T-helper 22 cell (primary cell): ENCODE results near the gene TRAPPC1.
"Not testable (repeated sequence)": the region's sequence is repeated elsewhere in the genome, so short reads cannot be mapped to it uniquely, and the experiment has no call there.

Experiments used
- DNase-seq: peaks from one replicate; pipeline ENCODE4 v3.0.0-alpha.2; 2020; ENCODE audit warnings: low read depth

TRAPPC1 gene

GRCh38 chr17:7931709-7932482 is at the start of gene TRAPPC1, which contains the start of gene CNTROB:
TRAPPC1 (minus strand) TSS chr17:7931946; CDS start chr17:7931829, 117 bp downstream.
CNTROB (plus strand) TSS chr17:7932206; CDS start chr17:7933080, 874 bp downstream.
- DNase-seq = peak; percentile 99

GRCh38 chr17:7977805-7978204 is 46.1 kb upstream of the TRAPPC1 start:
- no peak for DNase-seq

GRCh38 chr17:7977039-7977438 is 45.3 kb upstream of the TRAPPC1 start:
- DNase-seq = no peak

- no peak for DNase-seq
Observed at GRCh38 chr17:7974638-7975131, 42.9 kb upstream of the TRAPPC1 start.

- DNase-seq = no peak
Observed at GRCh38 chr17:7972131-7972785, 40.5 kb upstream of the TRAPPC1 start.

- DNase-seq = no peak
Observed at GRCh38 chr17:7971651-7972050, 39.9 kb upstream of the TRAPPC1 start.

- no peak for DNase-seq
Observed at GRCh38 chr17:7969433-7969832, 37.7 kb upstream of the TRAPPC1 start.

- no peak for DNase-seq
Observed at GRCh38 chr17:7967751-7968150, 36.0 kb upstream of the TRAPPC1 start.

GRCh38 chr17:7961421-7961820 is 29.7 kb upstream of the TRAPPC1 start:
- DNase-seq = no peak

- DNase-seq = no peak
Observed at GRCh38 chr17:7959503-7960253, 27.9 kb upstream of the TRAPPC1 start.

- no peak for DNase-seq
Observed at GRCh38 chr17:7956228-7956965, 24.7 kb upstream of the TRAPPC1 start.

GRCh38 chr17:7955414-7956227 is 23.9 kb upstream of the TRAPPC1 start:
- no peak for DNase-seq

GRCh38 chr17:7953266-7953665 is 21.5 kb upstream of the TRAPPC1 start:
- not testable (repeated sequence) for DNase-seq

- no peak for DNase-seq
Observed at GRCh38 chr17:7951143-7951792, 19.5 kb upstream of the TRAPPC1 start.

GRCh38 chr17:7950578-7950977 is 18.8 kb upstream of the TRAPPC1 start:
- no peak for DNase-seq

- DNase-seq = no peak
Observed at GRCh38 chr17:7947651-7948050, 15.9 kb upstream of the TRAPPC1 start.

- no peak for DNase-seq
Observed at GRCh38 chr17:7946441-7946840, 14.7 kb upstream of the TRAPPC1 start.

- no peak for DNase-seq
Observed at GRCh38 chr17:7945651-7946050, 13.9 kb upstream of the TRAPPC1 start.

GRCh38 chr17:7944326-7944725 is 12.6 kb upstream of the TRAPPC1 start:
- no peak for DNase-seq

- no peak for DNase-seq
Observed at GRCh38 chr17:7943291-7943690, 11.5 kb upstream of the TRAPPC1 start.
